Inflammatory macrophage treated with lipopolysaccharide for 4 hours (primary cell): ENCODE results near the gene MAF.

ENCODE experiments used
- DNase-seq: peaks from one replicate; pipeline ENCODE4 v3.0.0-alpha.2; 2020

The MAF gene

DNA sequence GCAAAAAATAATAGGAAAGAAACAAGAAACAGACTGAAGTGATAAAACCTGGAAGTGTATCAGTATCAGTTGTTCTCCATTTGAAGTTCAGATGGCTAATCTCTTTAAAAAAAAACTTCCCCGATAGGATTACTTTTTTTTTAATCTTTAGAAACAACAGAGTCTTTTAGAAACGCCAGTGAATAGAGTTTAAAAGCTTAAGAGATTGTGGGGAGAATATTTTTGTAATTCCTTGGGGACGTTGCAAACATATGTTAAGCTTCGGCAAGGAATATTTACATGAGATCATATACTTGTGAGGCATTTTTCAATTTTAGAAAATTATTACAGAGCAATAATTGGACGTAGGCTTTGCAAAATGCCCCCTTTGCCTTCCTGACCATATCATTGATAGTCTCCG is 13.2 kb downstream of the MAF start:
- DNase-seq: no peak

DNA sequence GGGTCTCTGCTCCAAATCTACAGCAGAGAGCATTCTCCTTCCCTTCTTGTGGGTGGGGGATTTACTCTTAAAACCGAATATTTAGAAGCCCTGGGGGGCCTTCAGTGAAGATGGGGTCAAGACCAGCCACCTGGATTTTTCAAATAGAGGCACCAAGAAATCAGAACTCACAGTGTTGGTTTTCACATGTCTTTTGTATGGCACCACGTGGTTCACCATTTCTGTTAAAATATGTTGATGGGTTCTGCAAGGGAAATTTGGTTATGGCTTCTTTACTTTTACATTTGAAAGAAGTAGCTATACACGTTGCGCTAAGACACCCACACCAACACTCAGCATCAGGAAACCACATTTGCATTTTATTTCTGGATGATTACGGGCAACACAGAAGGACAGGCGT is 17.7 kb downstream of the MAF start:
- no peak for DNase-seq

DNA sequence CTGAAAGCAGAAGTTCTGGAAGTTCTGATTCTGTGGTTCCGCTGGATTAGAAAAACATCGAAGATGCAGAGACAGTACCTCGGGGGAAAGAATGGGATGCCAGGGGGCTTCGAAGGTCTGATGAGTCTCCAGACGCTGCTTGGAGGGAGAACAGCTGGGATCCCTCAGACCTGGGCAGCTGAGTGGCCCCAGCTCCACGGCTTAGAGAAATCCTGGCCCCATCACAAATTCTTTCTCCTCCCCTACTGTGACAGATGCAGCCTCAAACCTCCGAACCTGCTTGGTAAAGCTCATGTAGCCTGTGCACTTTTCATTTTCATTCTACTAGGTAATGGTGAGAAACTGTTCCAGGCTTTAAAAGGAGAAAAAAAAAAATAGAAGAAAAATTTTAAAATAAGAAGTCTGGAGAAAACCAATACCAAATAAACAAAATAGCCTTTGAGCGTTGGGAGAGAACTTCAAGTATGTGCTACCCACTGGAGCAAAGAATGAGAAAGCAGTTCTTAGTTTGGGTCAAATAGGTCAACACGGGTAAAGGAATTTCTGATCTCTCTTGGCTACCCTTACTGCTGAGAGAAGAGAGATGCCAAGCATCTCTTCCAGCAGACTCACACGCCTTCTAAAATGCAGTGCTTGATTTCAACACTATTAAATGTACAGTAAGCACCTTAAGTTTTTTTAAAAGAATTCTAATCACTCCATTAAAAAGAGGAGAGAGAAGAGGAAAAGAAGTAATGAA is 19.9 kb downstream of the MAF start:
- no peak for DNase-seq

DNA sequence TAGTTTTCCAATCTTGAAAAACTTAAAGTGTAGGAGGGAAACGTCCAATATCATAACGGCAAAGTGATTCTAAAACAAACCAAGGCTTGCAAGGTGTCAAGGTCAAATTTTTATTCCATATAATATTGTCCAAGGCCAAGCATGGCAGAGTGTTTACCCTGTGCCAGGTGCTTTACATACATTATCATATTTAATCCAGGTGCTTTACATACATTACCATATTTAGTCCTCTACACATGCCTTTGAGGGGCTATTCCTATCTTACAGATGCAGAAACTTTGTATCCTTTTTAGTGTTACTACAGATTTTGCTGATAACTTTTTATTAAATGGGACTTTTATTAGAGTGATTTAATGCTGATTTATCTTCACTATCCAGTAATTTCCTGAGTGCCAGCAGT is 23.9 kb downstream of the MAF start:
- DNase-seq: no peak

DNA sequence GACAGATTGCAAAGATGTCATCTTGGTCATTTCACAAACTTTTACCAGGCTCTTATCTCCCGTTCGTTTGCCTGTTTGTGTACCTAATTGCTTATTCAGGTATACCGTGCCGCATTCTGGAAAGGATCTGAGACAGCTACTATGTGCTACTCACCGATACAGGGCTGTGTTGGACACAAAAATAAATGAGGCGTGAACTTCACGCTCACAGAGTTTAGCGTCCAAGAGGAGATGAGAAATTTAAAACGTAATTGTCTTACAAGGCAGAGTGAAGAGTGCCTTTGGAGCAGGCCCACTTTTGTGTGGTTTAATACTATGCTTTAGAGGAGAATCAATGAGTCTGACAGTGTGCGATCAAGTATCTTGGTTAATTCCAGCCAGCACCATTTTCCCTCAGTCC is 26.7 kb downstream of the MAF start:
- DNase-seq: no peak

DNA sequence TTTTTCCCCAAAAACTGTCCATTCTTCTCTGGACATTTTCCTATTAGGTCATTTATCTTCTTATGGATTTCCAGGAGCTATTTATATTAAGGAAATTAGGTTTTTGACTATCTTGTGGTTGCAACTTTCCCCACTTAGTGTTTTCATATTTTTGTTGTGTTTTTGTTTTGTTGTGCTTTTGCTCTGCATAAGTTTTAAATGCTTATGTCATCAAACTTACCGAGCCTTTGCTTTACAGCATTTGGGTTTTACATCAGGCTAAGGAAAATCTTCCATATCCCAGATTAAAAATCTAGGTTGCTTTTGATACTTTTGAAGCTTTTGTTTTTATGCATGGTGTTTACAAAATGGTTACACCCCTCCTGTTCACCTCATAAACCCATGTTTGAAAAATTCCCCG is 27.5 kb downstream of the MAF start:
- no peak for DNase-seq

DNA sequence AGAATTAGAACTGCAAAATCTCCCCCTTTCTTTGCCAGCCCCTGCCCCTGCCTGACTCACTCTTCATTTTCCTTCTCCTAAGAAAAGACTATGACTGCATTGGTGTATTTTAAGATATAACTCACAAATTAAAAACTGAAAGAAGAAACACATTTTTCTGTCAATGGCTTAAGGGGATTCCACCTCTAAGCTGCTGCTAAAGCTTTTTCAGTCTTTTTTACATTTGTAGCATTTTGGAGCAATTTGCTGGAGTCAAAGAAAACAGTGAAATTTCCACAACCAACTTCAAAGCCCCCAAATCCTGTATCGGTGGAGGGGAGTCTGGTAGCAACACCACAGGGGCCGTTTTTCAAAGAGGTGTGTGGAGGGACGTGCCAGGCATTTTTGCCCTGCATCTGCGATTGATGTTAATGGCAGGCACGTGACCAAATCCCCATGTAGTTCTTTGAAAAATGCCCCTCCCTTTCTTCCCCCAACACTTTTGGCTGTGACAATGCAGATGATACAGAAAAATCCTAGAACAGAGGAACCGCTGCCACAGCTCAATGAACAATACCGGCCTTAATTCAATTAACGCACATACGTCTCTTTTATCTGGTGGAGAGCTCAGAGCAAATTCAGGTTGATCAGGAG is 28.5 kb downstream of the MAF start:
- no peak for DNase-seq

DNA sequence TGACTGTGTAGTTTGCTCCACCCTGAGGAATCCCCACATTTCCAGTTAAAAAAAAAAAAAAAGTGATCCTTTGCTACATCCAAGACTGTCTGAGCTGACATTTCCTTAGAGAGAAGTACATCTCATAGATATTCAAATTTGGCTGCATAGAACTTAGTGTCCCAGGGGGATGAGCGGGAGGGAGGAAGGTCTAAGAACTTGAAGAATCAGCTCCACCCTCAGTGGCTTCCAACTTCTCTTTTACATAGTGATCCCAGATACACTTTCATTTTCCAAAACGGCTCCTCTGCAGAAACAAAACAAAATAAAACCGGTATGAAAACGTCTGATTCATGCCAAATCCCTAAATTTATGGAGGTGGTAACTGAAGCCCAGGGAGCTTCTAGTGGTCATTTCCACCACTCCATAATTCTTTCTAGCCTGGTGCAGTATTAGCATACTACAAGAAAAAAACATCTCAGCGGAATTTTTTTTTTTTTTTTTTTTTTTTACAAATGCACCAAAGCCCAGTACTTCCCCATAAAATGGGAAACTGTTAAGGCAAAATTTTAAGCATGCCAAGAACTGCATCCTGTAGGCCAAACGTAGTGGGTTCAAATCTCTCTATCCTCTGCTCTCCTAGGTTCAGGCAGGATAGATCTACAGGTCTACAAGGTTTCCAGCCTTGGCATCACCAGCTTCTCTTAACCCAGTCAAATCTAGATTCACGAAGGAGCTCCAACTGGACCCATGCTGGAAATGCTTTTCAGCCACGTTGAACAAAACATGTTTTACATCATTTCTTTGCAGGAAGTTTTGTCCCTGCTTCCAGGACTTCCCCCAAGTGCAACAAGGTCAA is 29.3 kb downstream of the MAF start:
- peak; percentile 26 for DNase-seq

DNA sequence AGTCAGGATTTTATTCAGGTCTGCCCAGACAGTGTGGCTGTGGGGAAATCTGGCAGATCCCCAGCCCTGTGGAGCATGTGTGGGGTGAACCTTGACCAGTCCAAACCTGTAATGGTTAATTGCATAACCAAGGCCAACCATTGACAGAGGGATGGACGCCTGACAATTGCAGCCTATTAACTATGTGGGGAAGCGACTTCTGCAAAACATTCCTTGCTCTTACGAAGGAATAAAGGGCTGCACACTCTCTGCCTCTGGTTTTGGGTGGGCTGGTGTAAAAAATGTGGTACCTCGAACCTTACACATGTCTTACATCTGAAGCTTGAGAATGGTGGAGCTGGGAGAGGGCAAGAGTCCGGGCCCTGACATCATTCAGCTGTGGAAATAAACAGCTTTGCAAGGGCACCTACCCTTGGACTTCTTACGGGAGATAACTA is 35.8 kb downstream of the MAF start:
- DNase-seq: no peak

DNA sequence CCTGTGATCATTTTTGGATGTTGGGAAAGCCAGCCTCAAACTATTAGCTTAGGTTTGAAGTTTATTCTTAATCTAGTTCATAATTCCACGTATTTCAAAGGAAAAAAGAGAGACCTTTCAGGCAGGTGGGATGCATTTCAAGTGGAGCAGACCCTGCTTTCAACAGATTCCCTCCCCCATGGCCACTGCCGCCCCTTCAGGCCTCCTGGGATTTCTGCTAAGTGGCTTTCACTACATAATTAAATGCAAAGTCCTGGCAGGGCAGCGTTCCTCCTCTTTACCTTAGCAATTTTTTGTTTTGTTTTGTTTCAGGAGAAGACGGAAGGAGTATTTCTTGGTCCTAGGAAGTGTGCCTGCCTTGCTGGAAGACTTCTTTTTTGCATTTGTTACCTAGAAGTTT is 36.6 kb downstream of the MAF start:
- no peak for DNase-seq

DNA sequence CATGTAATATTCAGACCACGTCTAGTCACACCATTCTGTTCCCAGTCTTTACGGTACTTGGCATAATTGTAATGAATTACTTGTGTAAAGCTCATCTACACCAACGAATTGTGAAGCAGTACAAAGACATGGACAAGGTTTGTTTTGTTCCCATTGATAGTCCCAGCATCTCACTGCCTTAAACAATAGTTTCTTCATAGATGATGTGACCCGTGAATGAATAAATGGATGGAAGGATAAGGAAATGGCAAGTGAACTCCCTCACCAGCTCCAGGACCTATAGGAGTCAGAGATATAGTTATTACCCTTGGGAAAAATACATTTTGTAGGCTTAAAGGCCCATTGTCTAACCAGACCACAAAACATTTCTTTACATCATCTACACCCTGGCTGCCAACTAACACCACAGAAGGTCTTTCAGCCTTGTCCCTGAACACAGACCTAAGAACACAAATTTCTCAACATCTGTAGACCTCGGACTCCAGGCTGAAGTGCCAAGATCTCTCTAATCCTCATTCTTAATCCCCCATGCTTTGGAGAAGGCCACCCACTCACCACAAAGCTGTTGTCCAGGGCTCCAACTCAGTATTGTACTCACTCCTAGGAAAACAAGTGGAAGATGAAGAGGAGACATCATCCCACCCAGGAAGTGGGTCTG is 38.2 kb downstream of the MAF start:
- no peak for DNase-seq

DNA sequence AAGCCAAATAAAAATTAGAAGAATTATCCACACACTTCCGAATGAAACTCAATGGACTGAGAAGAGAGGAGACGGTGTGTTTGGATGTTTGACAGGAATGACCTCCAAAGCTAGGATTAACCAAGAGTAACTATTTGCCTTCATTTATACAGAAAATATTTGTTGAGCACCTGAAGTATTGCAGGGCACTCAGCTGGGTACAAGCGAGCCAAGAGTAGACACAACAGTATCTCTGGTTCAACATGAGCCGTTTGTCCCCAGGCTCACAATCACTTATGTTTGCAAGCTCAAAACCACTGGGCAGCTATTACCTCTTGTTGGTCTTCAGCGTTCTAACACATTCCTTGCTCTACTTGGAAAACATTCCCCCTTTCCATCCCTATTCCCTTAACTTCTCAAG is 38.8 kb downstream of the MAF start:
- no peak for DNase-seq

DNA sequence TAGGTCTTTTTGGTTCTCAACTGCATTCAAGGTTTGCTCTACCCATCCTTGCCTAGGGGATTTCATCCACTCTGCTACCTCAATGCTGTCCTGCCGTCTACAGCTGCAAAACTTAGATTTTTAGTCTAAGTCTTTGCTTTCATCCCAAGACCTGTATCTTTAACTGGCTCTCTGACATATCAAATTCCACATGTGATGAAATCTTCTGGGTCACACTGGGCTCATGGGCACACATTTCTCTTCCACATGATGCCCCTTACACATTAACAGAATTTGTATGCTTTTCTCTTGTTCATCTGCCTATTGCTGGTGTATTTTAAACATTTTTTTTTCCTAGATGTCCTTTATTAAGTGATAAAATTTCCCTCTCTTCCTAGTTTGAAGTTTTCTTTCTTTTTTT is 39.6 kb downstream of the MAF start:
- no peak for DNase-seq

DNA sequence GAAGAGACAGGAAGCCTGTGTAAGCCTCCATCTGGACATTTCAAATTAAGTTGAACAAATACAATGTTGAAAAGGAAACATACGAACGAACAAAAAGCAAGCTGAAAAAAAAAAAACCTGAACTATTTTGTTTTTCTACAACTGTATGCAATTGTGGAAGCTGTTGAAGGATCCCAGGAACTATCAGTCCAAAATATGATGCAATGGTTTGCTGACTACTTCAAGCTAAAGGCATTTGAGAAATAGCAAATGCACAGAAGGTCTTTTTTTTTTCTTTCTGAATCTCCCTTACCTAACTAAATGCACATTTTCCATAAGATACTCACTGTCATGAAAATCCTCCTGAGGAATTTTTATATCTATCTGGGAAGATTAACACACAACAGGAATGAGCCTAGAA is 40.2 kb downstream of the MAF start:
- DNase-seq: peak; percentile 28

DNA sequence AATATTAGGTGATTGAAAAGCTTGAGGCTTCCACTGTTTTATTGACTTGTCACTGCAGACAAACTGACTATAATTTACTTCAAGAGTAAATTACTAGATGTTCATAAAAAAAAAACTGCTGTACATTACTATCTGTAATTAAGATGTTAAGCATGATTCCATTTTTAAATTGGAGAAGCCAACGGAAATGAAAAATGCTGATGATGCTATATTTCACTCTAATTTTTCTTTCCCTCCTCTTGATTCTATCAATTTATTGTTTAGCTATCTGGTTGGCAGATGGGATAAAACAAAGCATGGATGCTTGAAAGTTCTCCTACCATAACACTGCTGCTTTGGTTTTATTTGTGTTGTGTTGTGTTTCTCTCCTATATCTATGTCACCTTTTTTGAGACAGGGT is 41.0 kb downstream of the MAF start:
- no peak for DNase-seq

DNA sequence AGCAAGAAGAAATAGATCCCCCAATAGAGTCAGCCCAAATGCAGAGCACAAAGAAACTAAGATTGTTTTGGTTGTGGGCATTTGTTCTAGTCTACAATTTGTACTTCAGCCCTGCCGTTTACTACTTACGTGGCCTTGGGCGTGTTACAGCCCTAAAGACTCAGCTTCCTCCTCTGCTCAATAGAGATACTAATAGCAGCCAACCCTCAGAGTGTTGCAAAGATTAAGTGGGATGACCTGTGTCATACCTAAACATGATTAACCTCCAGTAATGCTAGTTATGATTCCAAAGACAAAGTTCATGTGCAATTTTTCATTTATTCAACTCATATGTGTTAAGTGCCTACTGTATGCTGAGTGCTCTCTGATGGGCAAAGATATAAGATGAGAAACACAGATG is 43.1 kb downstream of the MAF start:
- no peak for DNase-seq

DNA sequence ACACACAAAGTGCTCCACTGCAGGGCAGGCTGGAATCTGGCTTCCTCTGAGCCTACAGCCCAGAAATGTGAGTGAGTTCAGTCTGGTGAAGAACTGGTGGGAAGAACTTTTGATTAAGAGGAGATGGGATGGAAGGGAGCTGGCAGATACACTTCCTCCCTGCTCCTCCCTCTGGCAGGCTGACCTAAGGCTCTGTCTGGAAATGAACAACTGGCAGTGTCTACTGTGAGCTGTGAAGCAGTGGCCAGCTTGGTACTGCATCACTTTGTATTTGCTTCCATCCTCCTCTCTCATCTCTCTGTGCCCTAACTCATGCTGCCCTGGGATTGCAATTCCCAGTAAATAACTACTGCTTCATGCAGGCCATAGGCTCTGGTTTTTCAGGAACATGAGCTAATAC is 45.6 kb downstream of the MAF start:
- no peak for DNase-seq

DNA sequence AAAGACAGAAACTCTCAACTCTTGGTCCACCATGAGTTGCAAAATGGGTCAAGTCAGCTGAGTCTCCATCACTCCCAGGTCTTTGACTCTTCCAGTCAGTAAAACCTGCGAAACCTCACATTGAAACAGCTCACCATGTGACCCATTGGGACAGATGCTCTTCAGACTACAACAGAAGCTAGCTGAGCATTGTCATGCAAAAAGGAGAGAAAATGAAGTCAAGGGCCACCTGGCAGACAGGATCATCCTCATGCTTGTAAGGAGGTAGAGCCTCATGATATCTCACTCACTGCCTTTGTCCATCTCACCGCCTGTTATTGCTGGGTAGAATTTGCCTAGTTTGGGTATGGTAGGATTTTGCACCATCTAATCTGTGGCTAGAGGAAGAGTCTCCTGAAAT is 50.2 kb downstream of the MAF start:
- no peak for DNase-seq

DNA sequence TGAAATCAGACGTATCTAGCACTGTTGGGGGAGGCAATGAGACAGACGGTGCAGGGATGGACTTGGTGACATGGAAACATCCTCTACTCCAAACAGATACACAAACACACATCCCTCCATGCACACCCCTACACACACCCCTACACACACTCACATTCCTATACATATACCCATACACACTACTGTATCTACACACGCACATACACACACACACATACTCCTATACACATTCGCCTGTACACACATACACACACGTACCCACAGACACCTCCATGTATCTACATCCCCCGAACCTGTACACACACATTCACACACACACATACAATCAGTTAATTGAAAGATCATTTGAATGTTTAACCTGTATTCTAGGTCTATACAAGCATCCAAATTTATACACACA is 53.5 kb downstream of the MAF start:
- no peak for DNase-seq
